Left lung (tissue), 10 donors: Measurements from ENCODE around the gene FOXF2. TPM values are rescaled to one million over a fixed set of nuclear protein-coding genes. Genes with fewer than 3 reads are reported as not detected.

Experiments used
- ATAC-seq: fragments of 200-7000 bp; cut with Tn5 transposase; one replicate; pipeline ENCODE4 v1.9.1; 2020; ENCODE audit warnings: moderate library complexity
- DNase-seq, 4 donors: peaks; one replicate each; pipeline ENCODE4 v3.0.0-alpha.2; 2013 to 2020
- H3K27ac ChIP-seq, 2 donors: fragments of 200-600 bp; sonication (generic) in 1 of 2; one replicate each; pipeline versions ENCODE4 v1.5.0 to v1.8.0; 2020 to 2021
- H3K27me3 ChIP-seq, 2 donors: fragments of 200-600 bp; sonication (generic) in 1 of 2; one replicate each; pipeline versions ENCODE4 v1.5.0 to v1.8.0; 2020 to 2021
- H3K36me3 ChIP-seq, 2 donors: fragments of 200-600 bp; sonication (generic) in 1 of 2; one replicate each; pipeline versions ENCODE4 v1.5.0 to v1.8.0; 2020 to 2021
- H3K4me1 ChIP-seq, 2 donors: fragments of 200-600 bp; one replicate each; pipeline ENCODE4 v1.8.0; 2021
- H3K4me3 ChIP-seq, 2 donors: fragments of 200-600 bp; sonication (generic) in 1 of 2; one replicate each; pipeline versions ENCODE4 v1.5.0 to v1.8.0; 2020 to 2021; ENCODE audit warnings: mild to moderate bottlenecking in 1 of 2
- H3K9me3 ChIP-seq, 2 donors: fragments of 200-600 bp; sonication (generic) in 1 of 2; one replicate each; pipeline versions ENCODE4 v1.5.0 to v1.8.0; 2020 to 2021
- CTCF ChIP-seq, 2 donors: fragments of 200-600 bp; sonication (generic) in 1 of 2; IDR thresholded peaks; one replicate each; pipeline versions ENCODE4 v1.5.0 to v1.8.0; 2021; ENCODE audit warnings: antibody characterized with exemption in 2 of 2
- intact Hi-C, 2 donors: fragments of 100-400 bp; cut with DNase I; formaldehyde crosslinking; loops; one replicate each; pipeline versions ENCODE4 v1.11.2 to v1.14.2; 2022
- microRNA-seq, 2 donors: library from miRNA; unstranded; fragments of <30 nt; microRNA quantifications; one replicate each; pipeline ENCODE4, GENCODE V29; 2019
- polyA plus RNA-seq, 6 donors: library from polyadenylated mRNA; unstranded; fragments of 120-200 nt; gene quantifications; one replicate each; pipeline ENCODE4 v1.2.1, GENCODE V29; 2013; ENCODE audit not compliant: insufficient read length in 6 of 6
- total RNA-seq, 2 donors: library from RNA; stranded (reverse); fragmentation: NEBNext Ultra II Directional; extraction: Animal tissue kit (Norgen Biotek cat#: 25700); gene quantifications; one replicate each; pipeline ENCODE4 v1.2.1, GENCODE V29; 2021
- donor health status: DM: no; HTN: yes; CAD: no.
- donor health status: DM: no; HTN: no; CAD: no.

FOXF2 gene
- total and polyA plus RNA-seq, 8 donors, result 12.6 to 69.7 (median 56.3) TPM

- Histone ChIP-seq H3K27ac (no peak overlapping the region), H3K4me3 (no peak overlapping the region), H3K9me3 (no peaks in the 10 kb centered on the region), H3K4me1 (no peaks in the 10 kb centered on the region), H3K36me3 (no peaks in the 10 kb centered on the region), H3K27me3 (peaks cover 0 to 46% of the 10 kb centered on the region in 2 donors)
- no peak for TF ChIP-seq CTCF (IDR thresholded peaks at IDR 0.05)
- ATAC-seq (no peak), DNase-seq (no peak)
- intact Hi-C loops, result no loop called here
Observed at GRCh38 chr6:1439349-1439748, 50.0 kb downstream of the FOXF2 start.

- ATAC-seq (no peak), DNase-seq (no peak)
- Histone ChIP-seq H3K4me1 (no peaks in the 10 kb centered on the region), H3K4me3 (no peak overlapping the region), H3K9me3 (no peaks in the 10 kb centered on the region), H3K27me3 (peaks cover 0 to 15% of the 10 kb centered on the region in 2 donors), H3K27ac (no peak overlapping the region), H3K36me3 (no peaks in the 10 kb centered on the region)
- no peak for TF ChIP-seq CTCF (IDR thresholded peaks at IDR 0.05)
- intact Hi-C loops, result no loop called here
Observed at GRCh38 chr6:1442929-1443328, 53.6 kb downstream of the FOXF2 start.

Small RNA genes lying within 50 kb of the gene (microRNA-seq; reads per million reads assigned to microRNA genes)
- gene MIR6720, result 2.8 to 6.1 reads per million in 2 donors

Other genes starting within 250 kb of the FOXF2 start
- gene FOXQ1, start 77.5 kb upstream of the FOXF2 start, total RNA-seq, result 10 to 100 TPM in 1 of 2 donors, 1 to 10 TPM in 1; 6.4 to 12.1 TPM
- gene FOXQ1, start 77.5 kb upstream of the FOXF2 start, polyA plus RNA-seq, result 1 to 10 TPM; 2.0 to 4.4 (median 3.2) TPM
- gene FOXC1, start 220.3 kb downstream of the FOXF2 start, total RNA-seq, result 1 to 10 TPM; 1.8 to 3.4 TPM
- 1 to 10 TPM in 2 of 6 donors, under 1 TPM in 4; 0.75 to 1.3 (median 0.91) TPM for gene FOXC1, start 220.3 kb downstream of the FOXF2 start, polyA plus RNA-seq